HG02610 (cell line): ENCODE results near the gene COA7.
A peak's percentile ranks its signal among the peaks of the same experiment; 100 is the strongest.

Source experiments
- ATAC-seq: cut with Tn5 transposase; IDR thresholded peaks from one replicate; pipeline ENCODE4 v1.9.1; 2021; ENCODE audit warnings: mild to moderate bottlenecking, moderate library complexity; ENCODE audit not compliant: unreplicated experiment

Gene COA7

DNA sequence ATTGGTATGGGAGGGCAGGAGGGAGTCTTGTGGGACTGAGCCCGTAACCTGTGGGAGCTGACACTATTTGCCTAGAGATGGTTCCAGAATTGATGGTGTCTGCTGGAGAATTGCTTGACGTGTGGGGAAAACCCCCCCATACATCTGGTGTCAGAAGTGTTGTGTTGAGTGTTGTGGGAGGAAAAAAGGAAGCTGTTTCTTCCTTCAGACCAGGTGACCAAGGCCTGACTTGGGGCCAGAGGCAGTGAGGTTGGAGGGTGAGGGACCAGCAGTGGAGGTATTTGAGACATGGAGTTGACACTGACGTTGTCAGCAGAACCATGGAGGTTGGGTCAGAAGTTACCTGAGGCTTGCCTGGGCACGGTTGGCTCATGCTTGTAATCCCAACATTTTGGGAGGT lies 56.8 kb downstream of the COA7 start:
- ATAC-seq, result no peak

GRCh38 chr1:52640697-52641096 lies 57.5 kb downstream of the COA7 start:
- ATAC-seq, result no peak

DNA sequence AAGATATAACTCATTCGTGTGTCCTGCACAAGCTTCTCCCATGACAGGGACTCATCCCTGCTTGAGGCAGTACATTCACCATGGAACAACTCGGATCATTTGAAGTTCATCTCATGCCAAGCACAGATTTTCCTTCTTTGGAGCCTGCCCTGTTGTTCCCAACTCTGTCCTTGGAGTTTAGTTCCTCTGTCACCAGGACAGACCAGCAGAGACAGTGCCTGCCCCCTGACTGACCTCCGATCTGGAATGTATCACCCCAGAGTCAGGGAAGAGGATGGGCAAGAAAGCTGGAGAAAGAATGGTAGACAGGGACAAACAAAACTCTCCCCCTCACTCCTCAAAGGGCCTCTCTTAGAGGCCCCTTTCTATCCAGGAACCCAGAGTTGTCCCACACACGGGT lies 60.2 kb downstream of the COA7 start:
- ATAC-seq, result no peak

GRCh38 chr1:52636721-52637695 lies 61.1 kb downstream of the COA7 start:
- ATAC-seq, result peak; percentile 76

- ATAC-seq, result no peak
These were observed 62.6 kb downstream of the COA7 start for GRCh38 chr1:52635321-52636089.
